ENCODE measurements around the gene FILIP1L.

FILIP1L gene

GRCh38 chr3:100073049-100073713, 41.1 kb downstream of the FILIP1L start:
- Histone ChIP-seq H3K4me1 (no peaks in the 10 kb centered on the region), H3K36me3 (no peaks in the 10 kb centered on the region; the same call in 1 of the 2 replicates), H3K27me3 (no peaks in the 10 kb centered on the region), H3K4me3 (ENCODE audit: low read depth, low read length) (no peak overlapping the region), H3K9me3 (no peaks in the 10 kb centered on the region)
- no peak for TF ChIP-seq CTCF (IDR thresholded peaks at IDR 0.05; ENCODE audit: low read depth, low read length)
- no peak for DNase-seq

GRCh38 chr3:100072326-100073048, 41.8 kb downstream of the FILIP1L start:
- H3K4me3 ChIP-seq (ENCODE audit: low read depth, low read length): no peak overlapping the region
- H3K27me3 ChIP-seq: no peaks in the 10 kb centered on the region
- DNase-seq: no peak
- no peak for TF ChIP-seq CTCF (IDR thresholded peaks at IDR 0.05; ENCODE audit: low read depth, low read length)
- H3K4me1 ChIP-seq: no peaks in the 10 kb centered on the region
- H3K9me3 ChIP-seq: no peaks in the 10 kb centered on the region
- no peaks in the 10 kb centered on the region; the same call in 1 of the 2 replicates for H3K36me3 ChIP-seq

GRCh38 chr3:100069472-100069871, 44.8 kb downstream of the FILIP1L start:
- no peak overlapping the region for H3K4me3 ChIP-seq (ENCODE audit: low read depth, low read length)
- no peaks in the 10 kb centered on the region for H3K27me3 ChIP-seq
- H3K36me3 ChIP-seq: no peaks in the 10 kb centered on the region; the same call in 1 of the 2 replicates
- no peak for DNase-seq
- H3K4me1 ChIP-seq: no peaks in the 10 kb centered on the region
- H3K9me3 ChIP-seq: no peaks in the 10 kb centered on the region
- TF ChIP-seq CTCF (IDR thresholded peaks at IDR 0.05; ENCODE audit: low read depth, low read length): no peak

- Histone ChIP-seq H3K4me3 (ENCODE audit: low read depth, low read length) (no peak overlapping the region), H3K9me3 (no peaks in the 10 kb centered on the region), H3K4me1 (no peaks in the 10 kb centered on the region), H3K27me3 (no peaks in the 10 kb centered on the region), H3K36me3 (no peaks in the 10 kb centered on the region; the same call in 1 of the 2 replicates)
- peak; percentile 87 for TF ChIP-seq CTCF (IDR thresholded peaks at IDR 0.05; ENCODE audit: low read depth, low read length)
- DNase-seq: peak; percentile 83
These were observed 45.5 kb downstream of the FILIP1L start for GRCh38 chr3:100068826-100069225.

- Histone ChIP-seq H3K36me3 (no peaks in the 10 kb centered on the region; the same call in 1 of the 2 replicates), H3K4me3 (ENCODE audit: low read depth, low read length) (no peak overlapping the region), H3K27me3 (no peaks in the 10 kb centered on the region), H3K9me3 (no peaks in the 10 kb centered on the region), H3K4me1 (no peaks in the 10 kb centered on the region)
- no peak for TF ChIP-seq CTCF (IDR thresholded peaks at IDR 0.05; ENCODE audit: low read depth, low read length)
- DNase-seq: no peak
These were observed 46.7 kb downstream of the FILIP1L start for GRCh38 chr3:100067589-100067988.

GRCh38 chr3:100063929-100064461, 50.3 kb downstream of the FILIP1L start:
- no peak for TF ChIP-seq CTCF (IDR thresholded peaks at IDR 0.05; ENCODE audit: low read depth, low read length)
- no peaks in the 10 kb centered on the region for H3K27me3 ChIP-seq
- no peak for DNase-seq
- H3K4me3 ChIP-seq (ENCODE audit: low read depth, low read length): no peak overlapping the region
- no peaks in the 10 kb centered on the region for H3K9me3 ChIP-seq
- H3K4me1 ChIP-seq: no peaks in the 10 kb centered on the region
- no peaks in the 10 kb centered on the region; the same call in 1 of the 2 replicates for H3K36me3 ChIP-seq

Measured in BE2C (cell line).